Measurements from ENCODE around the gene ARGLU1.

The ARGLU1 gene

GRCh38 chr13:106503730-106504453 lies 64.0 kb downstream of the ARGLU1 start:
- Histone ChIP-seq H3K27me3 (ENCODE audit: low read length) (no peaks in the 10 kb centered on the region), H3K36me3 (ENCODE audit: low read length) (no peaks in the 10 kb centered on the region), H3K9me2 (replicated peaks; ENCODE audit: insufficient read depth, low read length) (no peaks in the 10 kb centered on the region), H2AFZ (ENCODE audit: low read depth, low read length, severe bottlenecking) (no peak overlapping the region), H3K9me3 (ENCODE audit: insufficient read depth, low read length) (no peaks in the 10 kb centered on the region), H3F3A (ENCODE audit: insufficient read depth) (no peaks in the 10 kb centered on the region), H3K27ac (ENCODE audit: low read depth, low read length) (no peak overlapping the region), H3K4me3 (ENCODE audit: insufficient read depth, low read length, poor library complexity, severe bottlenecking) (no peak overlapping the region), H3K79me2 (ENCODE audit: insufficient read depth, low read length) (no peaks in the 10 kb centered on the region), H4K20me1 (ENCODE audit: low read depth, low read length) (no peaks in the 10 kb centered on the region), H3K4me2 (ENCODE audit: low read depth, low read length, poor library complexity, severe bottlenecking) (no peak overlapping the region), H3K9ac (ENCODE audit: low read length) (no peak overlapping the region)
- TF ChIP-seq EZH2phosphoT487 (conservative IDR thresholded peaks at IDR 0.05; ENCODE audit: low read length), result no peak
- no peak for TF ChIP-seq CTCF (IDR thresholded peaks at IDR 0.05; ENCODE audit: insufficient read depth, low read length, poor library complexity, severe bottlenecking)

- H4K20me1 ChIP-seq (ENCODE audit: low read depth, low read length), result no peaks in the 10 kb centered on the region
- H3K27ac ChIP-seq (ENCODE audit: low read depth, low read length), result no peak overlapping the region
- no peak for TF ChIP-seq CTCF (IDR thresholded peaks at IDR 0.05; ENCODE audit: insufficient read depth, low read length, poor library complexity, severe bottlenecking)
- no peak for TF ChIP-seq EZH2phosphoT487 (conservative IDR thresholded peaks at IDR 0.05; ENCODE audit: low read length)
- no peak overlapping the region for H2AFZ ChIP-seq (ENCODE audit: low read depth, low read length, severe bottlenecking)
- H3K9me2 ChIP-seq (replicated peaks; ENCODE audit: insufficient read depth, low read length), result no peaks in the 10 kb centered on the region
- H3K36me3 ChIP-seq (ENCODE audit: low read length), result no peaks in the 10 kb centered on the region
- H3K9ac ChIP-seq (ENCODE audit: low read length), result no peak overlapping the region
- no peaks in the 10 kb centered on the region for H3K79me2 ChIP-seq (ENCODE audit: insufficient read depth, low read length)
- H3K4me2 ChIP-seq (ENCODE audit: low read depth, low read length, poor library complexity, severe bottlenecking), result no peak overlapping the region
- no peak overlapping the region for H3K4me3 ChIP-seq (ENCODE audit: insufficient read depth, low read length, poor library complexity, severe bottlenecking)
- no peaks in the 10 kb centered on the region for H3K9me3 ChIP-seq (ENCODE audit: insufficient read depth, low read length)
- no peaks in the 10 kb centered on the region for H3K27me3 ChIP-seq (ENCODE audit: low read length)
- no peaks in the 10 kb centered on the region for H3F3A ChIP-seq (ENCODE audit: insufficient read depth)
Measured at GRCh38 chr13:106503272-106503671, 64.7 kb downstream of the ARGLU1 start.

GRCh38 chr13:106500445-106500844 lies 67.5 kb downstream of the ARGLU1 start:
- no peak for TF ChIP-seq CTCF (IDR thresholded peaks at IDR 0.05; ENCODE audit: insufficient read depth, low read length, poor library complexity, severe bottlenecking)
- no peak for TF ChIP-seq EZH2phosphoT487 (conservative IDR thresholded peaks at IDR 0.05; ENCODE audit: low read length)
- Histone ChIP-seq H3K27ac (ENCODE audit: low read depth, low read length) (no peak overlapping the region), H3K4me3 (ENCODE audit: insufficient read depth, low read length, poor library complexity, severe bottlenecking) (no peak overlapping the region), H4K20me1 (ENCODE audit: low read depth, low read length) (no peaks in the 10 kb centered on the region), H3K79me2 (ENCODE audit: insufficient read depth, low read length) (no peaks in the 10 kb centered on the region), H3K27me3 (ENCODE audit: low read length) (no peaks in the 10 kb centered on the region), H3F3A (ENCODE audit: insufficient read depth) (no peaks in the 10 kb centered on the region), H3K9me3 (ENCODE audit: insufficient read depth, low read length) (no peaks in the 10 kb centered on the region), H3K4me2 (ENCODE audit: low read depth, low read length, poor library complexity, severe bottlenecking) (no peak overlapping the region), H2AFZ (ENCODE audit: low read depth, low read length, severe bottlenecking) (no peak overlapping the region), H3K36me3 (ENCODE audit: low read length) (no peaks in the 10 kb centered on the region), H3K9me2 (replicated peaks; ENCODE audit: insufficient read depth, low read length) (no peaks in the 10 kb centered on the region), H3K9ac (ENCODE audit: low read length) (no peak overlapping the region)
